Peyer's patch (tissue), 4 donors: ENCODE measurements around the gene C15orf61.

ENCODE experiments used
- CTCF ChIP-seq, 6 experiments: fragments of 450-650 bp in 4 of 6; fragments of 200-600 bp in 2 of 6; sonication (generic) in 1 of 6; IDR thresholded peaks; one replicate each; pipeline ENCODE4 v1.5.1; 2017 to 2019; ENCODE audit warnings: antibody characterized with exemption in 6 of 6, mild to moderate bottlenecking in 3 of 6, moderate library complexity in 1 of 6
- POLR2A ChIP-seq, 2 donors: fragments of 450-650 bp; IDR thresholded peaks; one replicate each; pipeline ENCODE4 v1.5.1; 2017; ENCODE audit warnings: antibody characterized with exemption in 2 of 2, mild to moderate bottlenecking in 2 of 2, moderate library complexity in 2 of 2

GRCh38 chr15:67479781-67480505 is 41.0 kb upstream of the C15orf61 start:
- TF ChIP-seq POLR2A (IDR thresholded peaks at IDR 0.05) (no peak), CTCF (IDR thresholded peaks at IDR 0.05) (no peak)
